ENCODE results near the gene LSAMP. TPM values are rescaled to one million over a fixed set of nuclear protein-coding genes. Genes with fewer than 3 reads are reported as not detected.

Gene LSAMP
- total and polyA plus RNA-seq, 2 of the 8 experiments (the other 6 are each of a cell fraction or from before 2014, with no cell fraction given): 1.8 to 5.7 TPM

- Histone ChIP-seq H3K4me1 (replicated peaks in 1 of 4; ENCODE audit: control insufficient read depth in 3 of 4, insufficient read depth in 4 of 4, low read length in 3 of 4) (no peaks in the 10 kb centered on the region), H3K79me2 (ENCODE audit: control insufficient read depth in 1 of 2, insufficient read depth in 2 of 2, low read length in 2 of 2) (no peaks in the 10 kb centered on the region), H3K4me2 (ENCODE audit: insufficient read depth in 1 of 2, low read depth in 2 of 2, low read length in 2 of 2) (no peak overlapping the region), H3K27ac (ENCODE audit: low read depth, low read length) (no peak overlapping the region), H4K91ac (replicated peaks; ENCODE audit: insufficient read length, low read length) (no peak overlapping the region), H3K27me3 (replicated peaks in 1 of 4; ENCODE audit: control insufficient read depth in 3 of 4, extremely low read depth in 1 of 4, insufficient read depth in 3 of 4, low read length in 3 of 4) (no peaks in the 10 kb centered on the region), H2BK20ac (ENCODE audit: low read length) (no peak overlapping the region), H3K23ac (ENCODE audit: insufficient read length) (no peak overlapping the region), H3K9me3 (ENCODE audit: insufficient read depth in 2 of 2, low read depth in 1 of 2, low read length in 1 of 2) (no peaks in the 10 kb centered on the region), H3K79me1 (ENCODE audit: low read depth, low read length) (no peaks in the 10 kb centered on the region), H3K56ac (replicated peaks; ENCODE audit: insufficient read length, low read depth, low read length) (no peak overlapping the region), H3K14ac (ENCODE audit: insufficient read length) (no peak overlapping the region), H3K9ac (replicated peaks in 1 of 4; ENCODE audit: extremely low read depth in 1 of 4, low read depth in 3 of 4, low read length in 3 of 4) (no peak overlapping the region), H2BK5ac (ENCODE audit: low read depth, low read length) (no peak overlapping the region), H2AFZ (ENCODE audit: low read length) (no peak overlapping the region), H4K20me1 (replicated peaks in 1 of 2; ENCODE audit: control insufficient read depth in 1 of 2, insufficient read depth in 2 of 2, low read length in 2 of 2) (no peaks in the 10 kb centered on the region), H3K4me3 (ENCODE audit: extremely low read depth in 1 of 4, insufficient read depth in 2 of 4, low read depth in 3 of 4, low read length in 4 of 4) (no peak overlapping the region), H2AK5ac (ENCODE audit: low read depth, low read length) (no peak overlapping the region), H3K4ac (replicated peaks; ENCODE audit: insufficient read length, low read depth, low read length) (no peak overlapping the region), H2BK120ac (replicated peaks; ENCODE audit: low read depth, low read length) (no peak overlapping the region), H4K8ac (ENCODE audit: extremely low read depth, insufficient read depth, low read length) (no peak overlapping the region), H4K5ac (ENCODE audit: insufficient read length, low read depth, low read length) (no peak overlapping the region), H3K36me3 (ENCODE audit: control insufficient read depth in 2 of 4, insufficient read depth in 4 of 4, low read length in 3 of 4) (no peaks in the 10 kb centered on the region), H3K18ac (ENCODE audit: extremely low read depth, low read length) (no peak overlapping the region), H3K23me2 (ENCODE audit: low read depth, low read length) (no peaks in the 10 kb centered on the region), H2BK15ac (ENCODE audit: low read length) (no peak overlapping the region), H2BK12ac (ENCODE audit: low read depth, low read length) (no peak overlapping the region)
- ChIA-PET POLR2A (ENCODE audit: partially characterized antibody) (interaction anchor here (0.6 kb wide), 1 partner anchor 261 kb away, joined by 3 read pairs; no protein-coding TSS in a partner anchor), CTCF (ENCODE audit: partially characterized antibody) (no interaction called here)
- FAIRE-seq (no peak), DNase-seq (ENCODE audit: low read depth in 1 of 2, low spot score in 2 of 2) (no peak)
- TF ChIP-seq SRF (IDR thresholded peaks at IDR 0.05; ENCODE audit: low read depth, low read length) (no peak), TAF1 (IDR thresholded peaks at IDR 0.05; ENCODE audit: low read depth, low read length) (no peak), POLR2AphosphoS5 (IDR thresholded peaks at IDR 0.05; ENCODE audit: low read depth, low read length) (no peak)
Observed at GRCh38 chr3:116045314-116045713, 400.0 kb downstream of the LSAMP start.

All from H1 (cell line).